HS-27A (cell line): ENCODE data around the gene NKX2-3.

Source experiments
- DNase-seq: peaks from one replicate; pipeline ENCODE4 v3.0.0-alpha.2; 2012; ENCODE audit warnings: low read depth, missing footprints

Gene NKX2-3

DNA sequence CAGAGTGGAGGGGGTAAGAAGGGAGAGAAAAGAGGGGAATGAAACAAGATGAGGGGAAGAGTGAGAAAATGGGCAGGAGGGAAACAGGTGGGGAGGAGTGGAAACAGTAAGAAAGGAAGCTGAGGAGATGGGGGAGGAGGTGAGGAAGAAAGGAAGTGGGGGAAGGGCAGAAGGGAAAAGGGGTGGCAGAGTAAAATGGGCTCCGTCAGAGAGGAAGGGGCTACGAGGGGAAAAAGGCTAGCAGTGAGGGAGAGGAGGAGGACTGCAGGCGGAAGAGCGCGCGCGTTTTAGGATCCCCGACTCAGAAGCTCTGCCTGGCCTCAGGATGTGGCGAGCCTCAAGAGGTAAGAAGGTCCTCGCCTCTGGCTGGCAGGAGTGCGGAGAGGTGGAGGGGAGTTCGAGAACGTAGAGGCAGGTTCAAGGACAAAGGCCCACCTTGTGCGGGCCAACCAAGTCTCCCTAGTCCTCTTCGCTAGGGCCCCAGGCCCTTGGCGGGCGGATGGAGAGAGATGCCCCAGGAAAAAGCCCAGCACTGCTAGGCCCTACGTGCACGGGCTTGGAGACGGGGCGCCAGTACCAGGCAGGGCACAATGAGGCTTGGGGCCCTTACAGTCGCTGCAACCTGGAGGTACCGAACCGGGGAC lies 5.8 kb upstream of the NKX2-3 start:
- DNase-seq: no peak

DNA sequence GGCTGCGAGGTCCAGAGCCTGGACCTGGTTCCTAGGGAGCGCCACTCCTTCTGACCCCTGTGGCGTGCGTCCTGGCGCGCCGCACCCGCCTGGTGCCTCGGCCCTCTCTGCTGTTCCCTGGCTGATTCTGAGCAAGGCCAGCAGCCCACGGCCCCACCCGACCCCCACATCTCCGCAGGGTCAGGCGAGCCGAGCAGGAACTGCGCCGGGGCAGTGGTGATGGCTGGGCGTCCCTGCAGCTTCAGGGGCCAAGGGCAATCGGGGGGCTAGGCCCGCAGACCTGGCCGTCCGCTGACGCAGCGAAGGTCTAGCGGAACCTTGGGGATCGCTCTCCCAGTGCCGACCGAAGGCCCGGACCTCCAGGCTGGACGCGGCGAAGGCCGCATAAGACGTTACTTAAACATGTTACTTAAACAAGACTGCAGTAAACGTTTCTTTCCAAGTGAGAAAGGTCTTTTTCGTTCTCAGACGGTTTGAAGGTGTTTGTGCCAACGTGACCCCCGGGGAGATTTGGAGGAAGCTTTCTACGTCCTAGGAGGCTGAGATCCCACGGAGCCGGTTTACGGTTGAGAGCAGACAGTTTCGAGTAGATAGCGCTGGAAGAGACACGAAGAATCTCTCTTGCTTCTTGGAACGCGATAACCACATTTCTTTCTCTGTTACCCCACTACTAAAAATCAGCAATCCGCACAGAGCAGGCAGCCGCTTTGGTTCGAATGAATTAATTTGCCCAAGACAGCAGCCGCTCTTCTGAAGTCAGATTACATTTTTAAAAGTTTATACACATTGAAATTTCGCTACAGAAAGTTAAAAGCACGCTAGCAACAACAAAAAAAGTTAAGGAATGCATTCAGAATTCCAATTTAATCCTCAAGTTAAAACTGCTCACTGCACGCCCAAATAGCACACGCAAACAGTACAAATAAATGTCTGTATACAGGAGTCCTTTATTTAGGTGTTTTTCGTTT lies 4.9 kb upstream of the NKX2-3 start:
- no peak for DNase-seq

DNA sequence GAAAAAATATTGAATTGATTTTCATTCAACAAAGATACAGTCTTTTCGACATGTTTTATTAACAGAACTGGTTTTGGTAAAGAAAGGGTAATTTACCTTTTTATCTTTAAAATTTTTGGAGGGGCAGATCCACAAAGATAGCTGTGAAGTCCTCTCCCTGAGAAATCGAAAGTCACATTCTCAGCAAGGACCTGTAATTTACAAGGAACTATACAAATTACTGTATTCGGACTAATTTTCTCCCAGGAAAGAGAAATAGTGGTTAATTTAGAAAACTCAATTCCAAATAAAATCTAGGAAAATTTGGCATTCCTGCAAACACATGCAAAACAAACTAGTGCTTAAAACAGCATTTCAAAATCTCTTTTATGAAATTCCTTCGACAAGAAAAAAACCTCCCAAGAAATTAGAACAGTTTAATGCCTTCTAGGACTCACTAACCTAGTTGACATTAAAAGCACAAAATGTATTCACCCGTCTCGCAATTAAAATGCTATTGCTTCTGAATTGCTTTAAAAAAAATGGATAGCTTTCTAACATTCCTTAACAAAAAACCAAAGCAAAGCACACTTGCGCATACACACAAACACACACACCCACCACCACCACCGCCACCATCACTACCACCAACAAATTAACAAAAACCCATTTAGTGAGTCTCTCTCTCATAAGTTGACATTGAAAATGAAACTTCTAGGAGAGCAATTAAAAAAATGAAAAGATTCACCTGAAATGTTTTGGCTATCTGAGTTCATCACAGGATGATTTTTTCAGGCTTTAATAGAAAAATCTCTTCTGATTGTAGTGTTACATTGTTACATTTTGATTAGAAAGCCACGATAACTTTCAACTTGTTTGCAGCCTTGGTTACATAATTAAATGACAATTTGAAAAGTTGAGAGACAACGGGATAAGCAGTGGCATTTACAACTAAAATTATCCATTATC lies 4.0 kb upstream of the NKX2-3 start:
- no peak for DNase-seq

DNA sequence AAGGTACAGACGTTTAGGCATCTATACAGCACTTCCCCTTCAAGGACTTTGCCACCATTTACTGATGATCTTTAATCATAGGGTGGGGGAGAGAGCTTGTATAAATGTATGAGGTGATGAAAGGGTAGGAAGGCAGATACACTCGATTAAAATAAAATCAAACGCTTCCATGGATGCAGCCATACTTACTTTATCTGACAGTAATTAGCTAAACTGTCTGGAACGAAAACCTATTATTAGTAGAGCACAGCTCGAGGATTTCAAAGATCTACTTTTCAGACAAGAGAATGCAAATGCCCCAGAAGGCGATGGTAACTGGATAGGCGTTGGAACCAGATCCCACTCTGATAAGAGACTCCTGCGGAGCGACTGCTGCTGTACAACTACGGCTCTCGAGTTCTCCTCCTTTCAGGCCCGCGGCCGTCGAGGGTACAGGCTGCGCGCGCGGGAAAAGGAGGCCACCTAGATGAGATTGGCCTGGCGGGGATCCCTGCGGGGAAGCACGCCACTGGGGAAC lies 3.1 kb upstream of the NKX2-3 start:
- no peak for DNase-seq

DNA sequence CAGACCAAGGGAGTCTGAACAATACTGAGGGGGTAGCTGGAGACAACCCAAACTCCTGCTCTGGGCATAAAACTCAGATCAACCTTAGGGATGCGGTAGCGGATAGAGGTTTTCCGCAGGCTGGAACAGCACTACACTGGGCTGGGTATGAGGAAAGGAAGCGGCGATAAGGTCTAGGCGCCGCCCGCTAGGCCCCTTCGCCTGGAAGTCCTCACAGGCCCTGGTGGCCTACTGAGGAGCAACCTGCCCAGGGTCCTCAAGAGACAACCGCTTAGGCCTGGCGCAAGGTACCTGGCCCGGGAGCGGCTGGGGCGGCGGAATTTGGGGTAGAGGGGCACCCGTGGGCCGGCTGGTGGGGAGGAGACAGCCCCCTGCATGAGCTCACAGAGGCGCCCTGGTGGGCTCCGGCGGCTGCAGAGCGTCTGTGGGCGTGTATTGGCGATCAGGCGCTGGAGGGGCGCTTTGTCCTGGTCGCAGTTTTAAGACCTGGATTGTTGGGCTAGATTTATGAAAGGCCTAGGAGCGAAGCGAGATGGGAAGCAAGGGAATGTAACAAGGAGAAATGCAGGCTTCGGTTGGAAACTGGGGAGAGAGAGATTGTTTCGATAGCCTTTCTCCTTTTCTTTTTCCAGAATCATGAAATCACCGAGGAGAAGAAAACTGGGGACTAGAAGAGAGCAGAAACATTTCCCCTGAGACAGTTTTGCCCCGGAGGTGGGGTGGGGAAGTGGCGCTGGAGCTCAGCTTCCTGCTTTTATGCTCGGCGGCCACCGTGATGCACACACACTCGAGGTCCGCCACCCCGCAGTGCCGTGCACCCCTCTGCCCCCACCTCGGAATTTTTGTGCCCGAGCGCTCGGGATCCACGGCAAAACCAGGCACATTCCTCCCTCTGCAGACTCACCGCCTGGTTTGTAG lies 2.4 kb upstream of the NKX2-3 start:
- no peak for DNase-seq

DNA sequence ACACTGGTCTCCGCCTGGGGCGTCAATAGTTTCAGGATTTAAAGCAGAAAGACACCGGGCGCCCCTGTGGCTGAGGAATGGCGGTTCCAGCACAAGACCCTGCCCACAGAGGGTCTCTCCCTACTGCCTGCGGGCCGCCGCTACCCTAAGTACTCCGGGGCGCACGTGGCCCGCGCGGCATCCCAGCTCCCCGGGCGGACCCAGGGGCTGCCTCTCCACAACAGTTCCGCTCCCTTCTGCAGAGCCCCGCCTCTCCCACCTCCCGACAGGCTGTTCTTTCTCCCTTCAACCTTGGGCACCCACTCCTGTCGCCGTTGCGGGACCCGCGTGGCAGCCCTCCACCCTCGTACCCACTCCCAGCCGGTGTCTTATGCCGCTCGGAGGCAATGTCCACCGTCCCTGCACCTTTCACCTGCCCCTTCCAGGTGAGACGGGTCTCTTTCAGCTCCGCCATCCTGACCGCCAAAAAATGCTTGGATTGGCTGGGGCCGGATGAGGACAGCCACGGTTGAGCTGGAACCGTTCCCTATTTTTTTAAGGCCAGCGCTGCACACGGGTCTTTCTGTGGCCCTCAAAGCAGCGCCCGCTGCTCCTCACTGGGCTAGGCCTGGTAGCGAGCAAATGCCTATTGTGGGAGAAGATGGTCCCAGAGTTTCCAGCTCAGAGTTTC lies 1.6 kb upstream of the NKX2-3 start:
- no peak for DNase-seq

DNA sequence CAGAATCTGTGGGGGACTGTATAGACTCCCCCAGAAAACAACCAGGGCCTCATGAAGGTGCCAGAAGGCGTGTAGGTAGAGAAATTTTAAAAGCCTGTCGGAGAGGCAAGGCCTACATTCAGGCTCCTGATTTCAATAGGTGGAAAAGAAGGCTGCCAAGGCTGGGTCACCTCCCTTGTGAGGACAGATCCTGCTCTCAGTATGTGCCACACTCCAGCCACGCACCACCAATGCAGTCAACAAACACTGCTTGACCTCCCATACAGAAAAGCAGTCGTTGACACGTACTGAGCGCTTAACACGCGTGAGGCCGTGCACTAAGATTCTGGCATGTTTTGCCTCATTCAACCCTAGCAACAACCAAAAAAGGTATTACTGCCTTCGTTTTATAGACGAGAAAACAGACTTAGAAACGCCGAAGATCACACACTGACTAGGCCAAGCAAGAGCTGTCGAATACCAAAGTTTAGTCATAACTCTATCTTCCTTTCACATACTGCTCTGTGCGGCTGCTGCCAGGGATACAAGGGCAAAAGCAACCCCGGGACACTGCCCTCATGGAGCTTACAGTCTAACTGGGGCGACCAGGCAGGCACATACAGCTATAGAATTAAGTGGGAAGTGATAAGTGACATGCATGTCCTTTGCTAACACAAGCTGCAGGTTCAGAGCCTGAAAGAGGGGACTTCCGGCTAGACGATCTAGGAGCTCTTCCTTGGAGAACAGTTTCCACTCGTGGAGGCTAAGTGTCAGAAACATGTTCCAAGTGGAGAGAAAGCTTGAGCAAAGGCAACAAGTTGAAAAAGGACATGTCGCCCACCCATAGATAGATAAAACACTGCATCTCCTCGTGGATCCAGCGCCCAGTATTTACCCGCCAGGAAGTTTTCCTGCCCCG lies 797 bp upstream of the NKX2-3 start:
- DNase-seq: no peak

DNA sequence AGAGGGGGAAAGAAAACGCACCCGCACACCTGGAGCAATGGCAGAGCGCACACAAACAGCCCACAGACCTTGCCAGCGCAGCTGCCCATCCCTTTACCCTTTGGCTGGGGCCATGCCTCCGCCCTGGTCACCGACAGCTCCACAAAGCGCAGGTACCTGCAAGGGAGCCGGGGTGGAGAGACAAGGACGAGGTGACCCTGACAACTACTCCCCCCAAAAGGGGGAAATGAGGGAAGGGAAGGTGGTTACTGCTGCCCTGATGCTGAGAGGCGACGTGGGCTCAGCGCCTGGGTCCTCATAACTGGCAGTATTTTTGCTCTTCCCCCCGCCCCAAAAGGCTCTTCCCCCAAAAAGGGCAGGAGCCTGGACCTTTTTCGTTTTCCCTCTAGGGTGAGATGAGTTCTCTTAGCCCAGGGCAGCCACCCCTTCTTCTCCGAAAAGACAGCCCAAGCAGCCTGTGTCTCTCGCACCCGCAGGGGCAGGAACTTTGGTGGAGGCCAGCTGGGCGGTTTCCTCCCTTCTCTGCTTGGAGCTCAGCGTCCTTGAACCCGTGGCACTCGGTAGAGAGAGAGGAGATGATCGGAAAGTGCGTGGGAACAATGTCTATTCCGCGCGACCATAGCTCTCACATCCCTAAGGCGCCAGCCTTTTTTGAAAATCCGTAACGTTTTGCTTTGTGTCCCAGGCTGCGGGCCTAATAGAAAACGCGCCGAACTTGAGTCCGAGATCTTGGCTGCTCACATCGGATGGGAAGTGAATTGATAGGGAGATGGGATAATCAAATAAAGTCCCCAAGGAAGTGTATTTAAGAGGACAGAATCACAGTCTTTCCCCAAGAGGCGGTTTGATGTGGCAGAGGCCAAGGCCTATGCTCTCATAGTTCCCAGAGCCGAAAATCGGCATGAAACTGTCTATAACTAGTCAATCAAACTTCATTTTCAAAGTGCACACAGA lies 1.0 kb downstream of the NKX2-3 start:
- no peak for DNase-seq

DNA sequence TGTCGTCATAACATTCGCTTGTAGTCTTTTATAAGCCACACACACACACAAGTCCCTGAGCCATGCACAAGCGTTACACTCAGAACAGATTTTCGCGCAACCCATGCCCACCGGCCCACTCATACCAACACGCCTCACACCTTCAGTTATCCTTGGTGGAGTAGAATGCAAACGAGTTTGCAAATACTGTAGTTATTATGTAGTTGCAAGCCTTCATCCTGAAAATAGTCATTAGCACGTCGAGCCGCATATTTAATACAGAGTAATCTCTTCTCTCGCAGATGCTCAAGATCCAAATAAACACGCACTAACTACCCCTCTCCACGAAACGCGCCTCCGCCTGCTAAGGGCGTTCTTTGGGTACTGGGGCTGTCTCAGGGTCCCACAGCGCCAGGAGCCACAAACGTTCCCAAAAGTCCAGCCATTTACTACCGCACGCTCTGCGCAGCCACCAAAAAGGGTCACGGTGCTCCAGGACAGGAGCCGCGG lies 1.8 kb downstream of the NKX2-3 start:
- DNase-seq: no peak

DNA sequence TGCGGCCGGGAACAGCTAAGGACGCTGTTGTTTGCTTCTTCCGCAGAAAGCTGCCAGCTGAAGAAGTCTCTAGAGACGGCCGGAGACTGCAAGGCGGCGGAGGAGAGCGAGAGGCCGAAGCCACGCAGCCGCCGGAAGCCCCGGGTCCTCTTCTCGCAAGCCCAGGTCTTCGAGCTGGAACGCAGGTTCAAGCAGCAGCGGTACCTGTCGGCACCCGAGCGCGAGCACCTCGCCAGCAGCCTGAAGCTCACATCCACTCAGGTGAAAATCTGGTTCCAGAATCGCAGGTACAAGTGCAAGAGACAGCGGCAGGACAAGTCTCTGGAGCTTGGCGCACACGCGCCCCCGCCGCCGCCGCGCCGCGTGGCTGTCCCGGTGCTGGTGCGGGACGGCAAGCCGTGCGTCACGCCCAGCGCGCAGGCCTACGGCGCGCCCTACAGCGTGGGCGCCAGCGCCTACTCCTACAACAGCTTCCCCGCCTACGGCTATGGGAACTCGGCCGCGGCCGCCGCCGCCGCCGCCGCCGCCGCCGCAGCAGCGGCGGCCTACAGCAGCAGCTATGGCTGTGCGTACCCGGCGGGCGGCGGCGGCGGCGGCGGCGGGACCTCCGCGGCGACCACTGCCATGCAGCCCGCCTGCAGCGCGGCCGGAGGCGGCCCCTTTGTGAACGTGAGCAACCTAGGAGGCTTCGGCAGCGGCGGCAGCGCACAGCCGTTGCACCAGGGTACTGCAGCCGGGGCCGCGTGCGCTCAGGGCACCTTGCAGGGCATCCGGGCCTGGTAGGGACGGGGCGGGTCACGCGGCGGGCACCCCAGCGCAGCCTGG lies 2.4 kb downstream of the NKX2-3 start:
- no peak for DNase-seq

DNA sequence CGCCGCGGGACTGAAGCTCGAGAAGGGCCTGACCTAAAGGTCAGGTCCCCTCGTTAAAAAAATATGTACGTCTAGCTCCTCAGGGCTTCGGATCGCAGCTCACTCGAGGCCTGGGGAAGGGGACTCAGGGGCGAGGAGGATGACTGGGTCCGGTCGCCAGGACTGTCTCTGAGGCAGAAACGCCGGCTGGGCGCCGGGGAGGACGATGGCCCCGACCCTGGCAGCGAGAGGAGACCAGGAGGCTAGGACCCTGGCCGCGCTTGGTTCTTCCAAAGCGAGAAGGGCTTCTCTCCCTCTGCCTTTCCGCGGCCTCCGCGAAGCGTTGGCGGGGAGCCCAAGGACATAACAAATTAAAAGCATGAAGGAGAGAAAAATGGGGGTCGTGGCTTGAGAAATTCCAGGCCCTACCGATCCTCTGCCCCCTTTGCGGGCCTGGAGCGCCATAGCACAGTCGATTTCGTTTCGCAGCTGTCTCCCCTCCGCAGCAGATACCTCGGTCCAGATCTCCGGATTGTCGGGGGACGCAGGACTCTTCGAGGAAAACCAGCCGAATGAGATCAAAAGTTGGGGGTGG lies 3.1 kb downstream of the NKX2-3 start:
- no peak for DNase-seq

DNA sequence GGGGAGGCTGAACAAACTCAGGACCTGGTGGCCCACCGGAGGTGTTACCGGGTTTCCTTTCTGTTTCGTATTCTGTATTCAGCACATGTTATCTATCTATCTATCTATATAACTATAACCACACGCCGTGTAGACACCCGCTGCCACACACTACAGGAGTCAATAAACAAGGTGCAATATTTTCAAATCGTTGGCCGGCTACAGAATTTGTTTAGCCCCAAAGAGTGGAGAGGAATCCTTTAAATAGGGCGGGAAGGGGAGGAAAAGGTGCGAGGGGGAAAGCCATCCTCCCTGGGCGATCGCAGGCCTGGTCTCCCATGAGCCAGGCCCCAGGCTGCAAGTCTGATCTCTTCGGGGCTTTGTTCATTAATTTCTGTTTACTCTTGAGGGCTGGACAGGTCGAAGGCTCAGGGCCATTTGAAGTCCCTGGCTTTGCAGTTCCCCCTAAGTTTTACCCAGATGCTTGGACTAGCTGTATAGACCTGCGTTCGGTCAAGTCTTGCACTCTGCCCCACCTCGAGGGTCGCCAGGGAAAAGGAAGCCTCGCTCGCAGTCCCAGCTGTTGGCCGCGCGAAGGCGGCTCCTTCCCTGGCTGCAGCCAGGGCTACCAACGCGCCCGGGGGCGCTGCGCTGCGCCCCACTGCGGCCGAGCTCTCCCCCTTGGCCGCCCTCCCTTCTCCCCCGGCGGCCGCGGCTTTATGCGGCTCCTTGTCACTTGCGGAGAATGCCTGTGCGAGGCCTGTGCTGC lies 3.8 kb downstream of the NKX2-3 start:
- no peak for DNase-seq

DNA sequence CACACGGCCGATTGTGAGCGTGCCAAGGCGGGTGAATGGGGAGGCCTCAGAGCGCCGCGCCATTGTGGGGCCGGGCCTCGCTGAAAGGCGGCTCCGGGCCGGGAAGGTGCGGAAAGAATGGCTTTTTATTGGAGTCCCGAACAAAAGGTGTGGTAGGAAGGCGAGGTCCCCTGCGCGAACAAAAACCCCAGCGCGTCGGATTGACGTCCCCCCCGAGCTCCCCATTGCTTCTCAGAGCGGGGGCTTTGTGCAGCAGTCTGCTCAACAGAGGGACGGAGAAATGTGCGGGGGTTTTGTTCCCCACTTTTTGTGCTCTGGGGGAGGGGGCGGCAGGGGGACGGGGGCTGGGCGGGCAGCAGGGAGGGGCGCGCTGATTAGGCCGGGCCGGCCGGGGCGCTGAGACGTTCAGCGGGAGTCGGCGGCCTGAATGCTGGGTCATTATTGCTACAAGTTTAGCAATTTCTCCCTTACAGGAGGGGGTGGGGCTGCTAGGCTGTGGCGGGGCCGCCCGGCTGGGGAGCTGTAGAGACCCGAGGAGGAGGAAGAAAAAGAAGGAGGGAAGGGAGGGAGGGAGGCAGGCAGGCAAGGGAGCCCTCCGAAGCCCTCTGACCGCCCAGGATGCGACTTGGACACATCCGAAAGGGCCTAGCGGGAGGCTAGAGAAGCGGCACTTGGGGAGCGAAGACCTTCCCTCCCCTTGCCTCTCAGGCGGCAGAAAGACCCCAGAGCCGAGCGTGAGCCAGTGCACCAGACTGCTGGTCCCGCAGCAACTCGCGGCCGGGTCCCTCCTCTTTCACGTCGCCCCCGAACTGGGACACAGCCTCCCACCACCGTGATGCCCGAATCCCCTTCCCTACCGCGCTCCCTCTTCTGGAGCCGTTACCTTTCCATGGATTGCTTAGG lies 4.6 kb downstream of the NKX2-3 start:
- DNase-seq: no peak

DNA sequence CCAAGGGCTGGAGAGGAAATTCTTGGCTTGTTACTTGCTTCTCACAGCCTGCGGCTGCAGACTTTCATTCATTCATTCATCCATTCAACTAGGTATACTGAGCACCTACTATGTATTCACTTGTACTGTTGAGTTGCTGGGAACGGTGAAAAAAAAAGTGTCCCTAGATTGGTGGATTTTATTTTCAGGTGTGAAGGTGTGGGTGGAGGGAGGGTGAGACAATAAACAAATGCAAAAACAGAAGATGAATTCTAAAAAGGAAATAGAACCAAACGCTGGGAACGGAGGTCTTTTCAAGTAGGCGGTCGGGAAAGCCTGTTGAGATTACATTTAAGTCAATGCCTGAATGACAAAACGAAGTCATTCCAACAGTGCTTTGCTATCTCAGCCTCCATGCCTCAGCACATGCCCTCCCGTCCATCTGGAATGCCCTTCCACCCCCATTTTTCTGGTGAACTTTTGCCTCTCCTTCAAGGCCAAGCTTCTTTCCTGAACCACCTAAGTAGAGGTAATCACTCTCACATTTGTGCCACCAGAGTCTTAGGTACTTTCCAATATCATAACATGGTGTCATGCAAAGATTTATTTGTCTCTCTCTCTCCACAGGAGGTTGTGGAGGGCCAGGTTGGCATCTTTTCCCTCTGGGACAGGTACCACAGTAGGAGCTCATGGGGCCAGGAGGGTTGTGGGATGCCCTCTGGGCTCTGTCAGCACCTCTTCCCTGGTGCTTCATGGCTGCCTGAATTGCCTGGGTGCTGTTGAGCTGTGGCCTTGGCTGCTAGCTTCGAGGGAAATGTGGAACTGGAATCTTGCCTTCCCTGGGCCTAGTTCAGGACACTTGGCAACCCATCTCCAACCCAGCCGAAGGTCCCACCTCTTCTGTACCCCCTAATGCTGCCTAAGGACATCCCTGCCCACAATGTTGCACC lies 5.5 kb downstream of the NKX2-3 start:
- DNase-seq: no peak
